Measurements from ENCODE around the gene MCM9.

DNA sequence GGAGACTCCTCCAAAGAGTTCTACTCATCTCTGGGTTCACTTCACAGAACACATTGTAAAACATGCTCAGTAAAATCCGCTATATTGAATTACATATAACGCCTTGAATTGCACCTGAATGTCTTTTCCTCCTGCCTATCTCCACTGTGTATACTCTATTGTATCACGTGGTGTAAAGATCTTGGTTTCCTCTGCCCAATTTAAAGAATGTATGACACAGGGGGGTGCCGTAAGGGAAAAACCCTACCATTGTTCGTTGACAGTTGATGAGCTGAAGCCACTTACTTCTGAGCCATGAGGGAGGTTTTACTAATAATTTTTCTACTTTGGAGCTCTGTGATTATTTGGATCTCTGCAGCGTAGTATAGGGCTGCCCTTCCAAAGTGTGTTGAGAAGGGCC lies 35.0 kb downstream of the MCM9 start:
- TF ChIP-seq POLR2A (IDR thresholded peaks at IDR 0.05) (no peak), CTCF (IDR thresholded peaks at IDR 0.05) (no peak)

Data from right lobe of liver (tissue), 4 donors.